GM12891 (cell line): Measurements from ENCODE around the gene ZNF791.
A peak's percentile ranks its signal among the peaks of the same experiment; 100 is the strongest.
"Not testable (repeated sequence)": the region's sequence is repeated elsewhere in the genome, so short reads cannot be mapped to it uniquely, and the experiment has no call there.

ENCODE experiments used
- DNase-seq: peaks from one replicate; pipeline ENCODE4 v3.0.0; 2011; ENCODE audit warnings: low spot score; ENCODE audit not compliant: insufficient read length
- FAIRE-seq: peaks from 2 replicates; lab custom pipeline; 2011; peaks lifted over from hg19 to GRCh38; lab: Jason Lieb, UNC
- PAX5 ChIP-seq: IDR thresholded peaks from 2 replicates; pipeline ENCODE4 v1.6.1; 2011; ENCODE audit warnings: low read length, moderate library complexity, mild to moderate bottlenecking; ENCODE audit not compliant: insufficient read depth, severe bottlenecking
- POLR2A ChIP-seq: IDR thresholded peaks from 2 replicates; pipeline ENCODE4 v1.6.1; 2011; ENCODE audit warnings: low read depth, low read length, control low read depth
- POLR2AphosphoS5 ChIP-seq: IDR thresholded peaks from 2 replicates; pipeline ENCODE4 v1.6.1; 2011; ENCODE audit warnings: low read depth, low read length, control low read depth
- POU2F2 ChIP-seq: IDR thresholded peaks from 2 replicates; pipeline ENCODE4 v1.6.1; 2011; ENCODE audit warnings: low read depth, mild to moderate bottlenecking, control low read depth, low read length, moderate library complexity
- SPI1 ChIP-seq: IDR thresholded peaks from 2 replicates; pipeline ENCODE4 v1.6.1; 2011; ENCODE audit warnings: low read depth, low read length, control low read depth
- TAF1 ChIP-seq: IDR thresholded peaks from 2 replicates; pipeline ENCODE4 v1.6.1; 2011; ENCODE audit warnings: low read depth, low read length, control low read depth

The ZNF791 gene

GRCh38 chr19:12628040-12629022 lies 17.6 kb downstream of the ZNF791 start:
- DNase-seq (no peak), FAIRE-seq (no peak)
- TF ChIP-seq POU2F2 (no peak), PAX5 (no peak), POLR2AphosphoS5 (peak; percentile 24; the same call in 1 of the 2 replicates), POLR2A (no peak), TAF1 (no peak), SPI1 (no peak)

DNA sequence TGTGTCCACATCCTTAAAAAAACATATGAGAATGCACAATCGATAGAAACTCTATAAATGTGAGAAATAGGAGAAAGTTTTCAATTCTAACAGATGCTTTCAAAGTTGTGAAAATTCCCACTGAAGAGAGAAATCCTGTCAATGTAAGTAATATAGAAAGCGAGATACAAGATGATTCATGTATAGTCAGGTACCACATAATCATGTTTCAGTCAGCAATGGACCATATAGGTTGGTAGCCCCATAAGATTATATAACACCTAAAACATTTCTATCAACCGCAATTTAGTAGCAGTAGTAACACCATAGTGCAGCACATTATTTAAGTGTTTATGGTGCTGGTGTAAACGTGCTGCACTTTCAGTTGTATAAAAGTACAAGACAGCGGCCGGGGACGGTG lies 18.5 kb downstream of the ZNF791 start:
- no peak for DNase-seq
- TF ChIP-seq POLR2AphosphoS5 (no peak), TAF1 (no peak), POU2F2 (no peak)
- FAIRE-seq: no peak

DNA sequence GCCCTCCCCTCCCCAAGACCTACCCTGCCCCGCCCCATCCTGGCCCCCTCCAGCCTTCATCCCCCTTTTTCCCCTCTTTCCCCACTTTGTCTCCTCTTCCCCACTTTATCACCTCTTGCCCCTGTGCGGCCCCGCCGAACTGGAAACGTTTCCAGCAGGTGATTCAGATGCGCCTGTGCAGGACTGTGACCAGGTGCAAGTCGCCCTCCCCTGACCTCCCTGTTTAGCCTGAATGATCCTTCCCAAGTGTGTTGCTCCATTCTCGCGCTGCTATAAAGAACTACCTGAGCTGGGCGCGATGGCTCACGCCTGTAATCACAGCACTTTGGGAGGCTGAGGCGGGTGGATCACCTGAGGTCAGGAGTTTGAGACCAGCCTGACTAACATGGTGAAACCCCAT lies 25.9 kb downstream of the ZNF791 start:
- FAIRE-seq: no peak
- TF ChIP-seq SPI1 (no peak), POLR2AphosphoS5 (no peak), POU2F2 (no peak), PAX5 (no peak), POLR2A (no peak), TAF1 (no peak)
- no peak for DNase-seq

DNA sequence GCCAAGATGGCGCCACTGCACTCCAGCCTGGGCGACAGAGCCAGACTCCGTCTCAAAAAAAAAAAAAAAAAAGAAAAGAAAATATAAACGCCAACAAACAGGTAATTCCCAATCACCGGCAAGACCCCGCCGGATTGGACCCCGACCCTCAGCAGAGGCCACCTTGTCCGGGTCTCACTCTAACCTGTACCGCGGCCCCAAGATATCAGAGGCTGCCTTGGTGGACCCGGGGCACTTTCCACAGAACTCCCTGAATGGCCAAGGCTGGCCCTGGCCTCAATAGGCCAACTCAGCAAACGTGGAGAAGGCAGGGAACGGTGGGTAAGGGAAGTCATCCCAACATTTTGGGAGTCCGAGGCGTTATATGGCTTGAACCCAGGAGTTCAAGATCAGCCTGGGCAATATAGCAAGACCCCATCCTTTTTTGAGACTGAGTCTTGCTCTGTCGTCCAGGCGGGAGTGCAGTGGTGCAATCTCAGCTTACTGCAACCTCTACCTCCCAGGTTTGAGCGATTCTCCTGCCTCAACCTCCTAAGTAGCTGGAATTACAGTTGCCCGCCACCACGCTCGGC lies 28.0 kb downstream of the ZNF791 start:
- no peak for DNase-seq
- TF ChIP-seq POLR2A (no peak), SPI1 (no peak), PAX5 (no peak), POLR2AphosphoS5 (no peak), TAF1 (no peak), POU2F2 (no peak)
- FAIRE-seq: no peak

GRCh38 chr19:12639901-12640613 lies 29.3 kb downstream of the ZNF791 start:
- FAIRE-seq: peak; percentile 93
- peak; percentile 64 for TF ChIP-seq SPI1
- no peak for TF ChIP-seq POLR2AphosphoS5
- 0 out of 2 replicates have a peak, but pooled peaks have one; percentile 6 for TF ChIP-seq POU2F2

DNA sequence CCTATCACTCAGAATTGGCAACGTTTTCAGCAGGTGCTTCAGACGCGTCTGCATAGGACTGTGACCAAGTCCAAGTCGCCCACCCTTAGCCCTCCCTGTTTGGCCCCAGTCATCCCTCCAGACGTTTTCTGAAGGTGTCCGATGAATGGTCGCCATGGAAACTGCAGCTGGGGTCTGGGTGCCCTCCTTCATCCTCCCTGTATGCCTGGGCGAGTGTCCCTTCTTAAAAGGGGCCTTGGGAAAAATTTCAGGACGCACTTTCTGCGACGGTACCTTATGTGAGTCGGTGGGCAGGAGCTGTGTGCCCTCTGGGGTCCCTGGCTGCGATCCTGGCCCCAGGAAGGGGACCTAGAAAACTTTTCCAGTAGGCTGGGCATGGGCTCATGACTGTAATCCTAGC lies 30.7 kb downstream of the ZNF791 start:
- no peak for FAIRE-seq
- TF ChIP-seq TAF1 (no peak), POU2F2 (no peak), PAX5 (no peak), SPI1 (no peak), POLR2A (no peak), POLR2AphosphoS5 (no peak)
- no peak for DNase-seq

More at GRCh38 chr19:12639901-12640613, 29.3 kb downstream of the ZNF791 start:
- DNase-seq: peak; percentile 88

DNA sequence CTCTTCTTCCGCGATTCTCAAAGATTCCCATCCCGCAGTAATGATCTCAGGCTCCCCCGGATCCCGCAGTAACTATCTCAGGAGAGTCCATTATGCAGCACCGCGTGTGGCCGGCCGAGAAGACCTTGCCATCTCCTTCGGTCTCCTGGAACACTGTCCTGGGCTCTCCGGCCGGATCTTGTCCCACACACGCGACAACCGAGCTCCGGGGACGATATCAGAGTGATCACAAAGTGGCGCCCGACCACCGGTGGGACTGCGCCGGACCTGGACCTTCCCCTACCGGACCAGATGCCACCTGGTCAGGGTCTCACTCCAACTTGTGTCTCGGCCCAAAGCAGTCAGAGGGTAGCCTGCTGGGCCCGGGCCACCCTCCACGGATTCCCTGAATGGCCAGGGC lies 31.8 kb downstream of the ZNF791 start:
- FAIRE-seq (no peak), DNase-seq (no peak)
- no peak for TF ChIP-seq TAF1
- TF ChIP-seq POU2F2: no peak
- no peak for TF ChIP-seq POLR2A
- no peak for TF ChIP-seq PAX5
- no peak for TF ChIP-seq POLR2AphosphoS5
- no peak for TF ChIP-seq SPI1

DNA sequence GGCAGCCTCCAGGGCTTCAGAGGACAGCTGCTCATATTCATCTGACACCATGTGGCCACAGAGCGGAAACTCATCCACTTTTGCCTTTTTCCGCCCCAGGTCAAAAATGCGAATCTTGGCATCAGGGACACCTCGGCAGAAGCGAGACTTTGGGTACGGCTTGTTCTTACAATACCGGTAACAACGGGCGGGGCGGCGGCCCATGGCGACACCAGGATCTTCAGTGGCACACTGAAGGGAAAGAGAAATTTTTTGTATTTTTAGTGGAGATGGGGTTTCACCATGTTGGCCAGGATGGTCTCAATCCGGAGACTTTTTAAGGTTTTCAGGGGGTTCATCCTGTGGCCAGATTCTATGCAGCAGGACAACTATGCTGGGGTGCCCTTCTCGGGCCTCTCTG lies 33.0 kb downstream of the ZNF791 start:
- not testable (repeated sequence) for DNase-seq, FAIRE-seq

DNA sequence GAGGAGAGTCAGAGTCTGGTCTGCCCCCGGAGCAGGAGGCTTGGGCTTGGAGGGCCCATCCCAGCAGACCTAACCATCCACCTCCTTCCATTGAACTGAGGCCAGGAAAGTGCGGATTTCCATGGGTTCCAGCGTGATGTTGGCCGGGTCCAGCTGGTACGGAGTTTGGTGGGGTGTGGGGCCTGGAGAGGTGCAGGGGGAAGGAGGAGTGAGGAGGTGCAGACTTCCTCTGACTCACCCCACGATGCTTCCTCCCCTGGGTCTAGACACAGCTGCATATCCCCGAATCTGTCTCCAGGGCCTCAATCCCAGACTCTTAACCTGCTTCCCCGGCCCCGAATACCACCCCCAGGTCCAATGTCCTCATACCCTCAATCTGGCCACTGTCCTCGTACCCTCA lies 35.8 kb downstream of the ZNF791 start:
- TF ChIP-seq POLR2A (no peak), POU2F2 (no peak), POLR2AphosphoS5 (no peak), SPI1 (no peak), PAX5 (no peak), TAF1 (no peak)
- DNase-seq (no peak), FAIRE-seq (no peak)

GRCh38 chr19:12647047-12647446 lies 36.3 kb downstream of the ZNF791 start:
- no peak for TF ChIP-seq POU2F2
- no peak for TF ChIP-seq PAX5
- no peak for TF ChIP-seq TAF1
- TF ChIP-seq POLR2A: no peak
- no peak for TF ChIP-seq POLR2AphosphoS5
- no peak for TF ChIP-seq SPI1
- FAIRE-seq: no peak
- no peak for DNase-seq
